ENCODE measurements around the gene TMEM131.

The TMEM131 gene

DNA sequence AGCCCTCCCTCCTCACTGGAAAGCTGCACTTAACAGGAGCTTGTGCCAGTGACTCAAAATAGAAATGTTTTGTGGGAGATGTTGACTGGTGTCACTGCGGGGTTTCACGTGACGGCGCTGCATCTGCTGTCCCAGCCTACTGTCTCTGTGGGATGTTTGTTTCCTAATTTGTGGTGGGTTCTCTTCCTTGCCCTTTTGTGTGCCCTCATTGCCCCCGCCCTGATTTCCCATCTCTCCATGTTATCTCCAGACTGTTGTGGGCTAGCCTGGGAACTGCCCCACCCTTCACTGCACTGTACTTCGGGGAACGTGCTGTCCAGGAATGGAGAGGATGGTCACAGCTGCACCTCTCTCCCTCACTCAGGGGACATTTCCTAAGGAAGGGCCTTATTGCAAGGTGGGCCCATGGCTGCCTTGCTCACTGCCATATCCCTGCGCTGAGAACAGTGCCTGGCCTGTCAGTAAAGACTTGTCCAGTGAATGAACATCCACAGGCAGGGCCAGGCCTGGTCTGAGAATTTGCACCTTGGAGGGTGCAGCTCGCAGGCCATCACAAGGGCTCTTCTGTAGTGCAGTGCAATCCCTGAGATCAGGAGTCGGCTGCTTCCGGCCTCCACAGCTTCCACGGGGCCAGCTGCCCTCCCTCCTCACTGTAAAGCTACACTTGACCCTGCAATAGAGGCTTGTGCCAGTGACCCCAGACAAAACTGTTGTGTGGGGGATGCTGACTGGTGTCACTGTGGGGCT lies 264.3 kb downstream of the TMEM131 start:
- Mint-ChIP-seq H3K4me1 (no peaks in the 10 kb centered on the region), H3K4me3 (no peak overlapping the region), H3K27me3 (no peaks in the 10 kb centered on the region), H3K9me3 (peaks cover 2 to 7% of the 10 kb centered on the region in 2 donors), H3K27ac (no peak overlapping the region), H3K36me3 (peaks cover 1 to 20% of the 10 kb centered on the region in 2 donors)
- ATAC-seq (replicated peaks) = no peak
- no peak for DNase-seq

DNA sequence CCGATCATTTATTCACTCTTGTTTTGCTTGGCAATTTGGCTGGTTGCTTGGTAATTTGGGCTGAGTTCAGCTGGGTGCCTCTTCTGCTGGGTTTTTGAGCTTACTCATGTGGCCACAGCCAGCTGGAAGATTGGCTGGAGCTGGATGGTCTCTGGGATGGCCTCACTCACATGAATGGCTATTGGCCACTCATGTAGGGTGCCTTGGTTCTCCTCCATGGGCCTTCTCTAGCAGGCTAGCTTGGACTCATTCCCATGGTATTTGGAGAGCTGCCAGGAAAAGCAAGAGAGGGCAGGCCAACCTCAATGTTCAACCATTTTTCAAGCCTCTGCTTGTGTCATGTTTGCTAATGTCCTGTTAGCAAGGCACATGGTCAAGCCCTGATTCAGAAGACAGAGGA lies 265.5 kb downstream of the TMEM131 start:
- peaks cover 1 to 24% of the 10 kb centered on the region in 2 donors for H3K36me3 Mint-ChIP-seq
- no peak overlapping the region for H3K4me3 Mint-ChIP-seq
- no peak for DNase-seq
- H3K27me3 Mint-ChIP-seq = no peaks in the 10 kb centered on the region
- ATAC-seq (replicated peaks) = no peak
- H3K4me1 Mint-ChIP-seq = no peaks in the 10 kb centered on the region
- peaks cover 2 to 7% of the 10 kb centered on the region in 2 donors for H3K9me3 Mint-ChIP-seq
- no peak overlapping the region for H3K27ac Mint-ChIP-seq

GRCh38 chr2:97728091-97728731 lies 267.5 kb downstream of the TMEM131 start:
- H3K4me1 Mint-ChIP-seq = no peaks in the 10 kb centered on the region
- peaks cover 2 to 7% of the 10 kb centered on the region in 2 donors for H3K9me3 Mint-ChIP-seq
- H3K27ac Mint-ChIP-seq = no peak overlapping the region
- DNase-seq = no peak
- H3K27me3 Mint-ChIP-seq = no peaks in the 10 kb centered on the region
- ATAC-seq (replicated peaks) = no peak
- no peak overlapping the region for H3K4me3 Mint-ChIP-seq
- peaks cover 1 to 24% of the 10 kb centered on the region in 2 donors for H3K36me3 Mint-ChIP-seq

DNA sequence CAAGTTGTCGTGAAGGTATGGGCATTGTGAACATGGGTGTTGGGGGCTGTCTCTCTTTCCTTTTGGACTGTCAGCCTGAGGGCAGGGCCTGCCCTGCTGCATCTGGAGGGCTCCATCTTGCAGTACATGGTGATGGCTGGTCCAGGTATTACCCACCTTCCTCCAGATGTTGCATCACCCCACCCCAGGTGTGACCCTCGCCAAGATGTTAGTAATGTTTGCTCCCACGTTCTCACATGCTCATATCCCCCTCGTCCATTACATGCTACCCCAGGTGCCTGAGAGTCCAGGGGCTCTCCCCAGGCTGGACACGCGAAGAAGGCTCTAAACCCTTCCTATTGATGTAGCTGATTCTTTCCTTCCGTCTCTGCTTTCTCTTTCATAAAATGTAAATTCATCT lies 268.5 kb downstream of the TMEM131 start:
- peaks cover 2 to 7% of the 10 kb centered on the region in 2 donors for H3K9me3 Mint-ChIP-seq
- ATAC-seq (replicated peaks) = no peak
- H3K36me3 Mint-ChIP-seq = peaks cover 1 to 24% of the 10 kb centered on the region in 2 donors
- H3K27me3 Mint-ChIP-seq = no peaks in the 10 kb centered on the region
- H3K4me3 Mint-ChIP-seq = no peak overlapping the region
- DNase-seq = no peak
- H3K4me1 Mint-ChIP-seq = no peaks in the 10 kb centered on the region
- no peak overlapping the region for H3K27ac Mint-ChIP-seq

- peaks cover 1 to 22% of the 10 kb centered on the region in 2 donors for H3K36me3 Mint-ChIP-seq
- no peak overlapping the region for H3K4me3 Mint-ChIP-seq
- ATAC-seq (replicated peaks) = no peak
- H3K27ac Mint-ChIP-seq = no peak overlapping the region
- no peaks in the 10 kb centered on the region for H3K4me1 Mint-ChIP-seq
- no peak for DNase-seq
- peaks cover 2 to 6% of the 10 kb centered on the region in 2 donors for H3K9me3 Mint-ChIP-seq
- no peaks in the 10 kb centered on the region for H3K27me3 Mint-ChIP-seq
Observed at GRCh38 chr2:97726261-97727064, 269.3 kb downstream of the TMEM131 start.

- no peak overlapping the region for H3K4me3 Mint-ChIP-seq
- no peaks in the 10 kb centered on the region for H3K27me3 Mint-ChIP-seq
- H3K36me3 Mint-ChIP-seq = peaks cover under 1 to 15% of the 10 kb centered on the region in 2 donors
- H3K4me1 Mint-ChIP-seq = peaks cover 0 to 5% of the 10 kb centered on the region in 2 donors
- no peak overlapping the region for H3K27ac Mint-ChIP-seq
- DNase-seq (no peak), ATAC-seq (replicated peaks) (no peak)
- H3K9me3 Mint-ChIP-seq = peaks cover under 1 to 1% of the 10 kb centered on the region in 2 donors
Observed at GRCh38 chr2:97724946-97725688, 270.6 kb downstream of the TMEM131 start.

DNA sequence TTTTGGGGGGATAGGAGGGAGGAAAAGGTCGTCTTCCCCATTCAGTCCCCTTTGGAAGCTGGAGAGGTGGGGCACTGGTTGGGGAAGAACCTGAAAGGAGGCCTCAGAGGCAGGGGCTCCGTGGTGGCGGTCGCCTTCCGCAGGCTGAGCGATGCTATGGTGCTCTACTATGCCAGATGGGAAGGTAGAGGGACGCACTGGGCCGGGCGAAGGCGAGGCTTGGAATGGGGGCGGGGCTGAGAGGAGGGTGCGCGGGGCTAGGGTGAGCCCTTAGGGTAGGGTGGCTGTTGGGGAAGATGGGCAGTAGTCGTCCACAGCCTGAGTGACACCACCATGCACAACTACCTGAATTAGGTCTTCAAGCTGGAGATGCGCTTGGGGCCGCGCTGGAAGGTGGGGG lies 271.2 kb downstream of the TMEM131 start:
- Mint-ChIP-seq H3K36me3 (peaks cover 0 to 11% of the 10 kb centered on the region in 2 donors), H3K27me3 (no peaks in the 10 kb centered on the region), H3K9me3 (no peaks in the 10 kb centered on the region), H3K4me1 (peaks cover 2 to 5% of the 10 kb centered on the region in 2 donors), H3K4me3 (no peak overlapping the region), H3K27ac (no peak overlapping the region)
- ATAC-seq (replicated peaks) (no peak), DNase-seq (no peak)

GRCh38 chr2:97724073-97724410 lies 271.7 kb downstream of the TMEM131 start:
- H3K27ac Mint-ChIP-seq = no peak overlapping the region
- no peak overlapping the region for H3K4me3 Mint-ChIP-seq
- no peak for ATAC-seq (replicated peaks)
- H3K4me1 Mint-ChIP-seq = peaks cover 6 to 10% of the 10 kb centered on the region in 2 donors
- no peak for DNase-seq
- H3K9me3 Mint-ChIP-seq = peaks cover 0 to 2% of the 10 kb centered on the region in 2 donors
- H3K36me3 Mint-ChIP-seq = peaks cover 0 to 14% of the 10 kb centered on the region in 2 donors
- H3K27me3 Mint-ChIP-seq = no peaks in the 10 kb centered on the region

- DNase-seq (no peak), ATAC-seq (replicated peaks) (no peak)
- Mint-ChIP-seq H3K36me3 (peaks cover 0 to 16% of the 10 kb centered on the region in 2 donors), H3K27ac (peak overlapping the region; percentile 53), H3K4me3 (no peak overlapping the region), H3K4me1 (peaks cover 12 to 16% of the 10 kb centered on the region in 2 donors), H3K9me3 (peaks cover 0 to 5% of the 10 kb centered on the region in 2 donors), H3K27me3 (no peaks in the 10 kb centered on the region)
Observed at GRCh38 chr2:97723156-97724072, 272.3 kb downstream of the TMEM131 start.

DNA sequence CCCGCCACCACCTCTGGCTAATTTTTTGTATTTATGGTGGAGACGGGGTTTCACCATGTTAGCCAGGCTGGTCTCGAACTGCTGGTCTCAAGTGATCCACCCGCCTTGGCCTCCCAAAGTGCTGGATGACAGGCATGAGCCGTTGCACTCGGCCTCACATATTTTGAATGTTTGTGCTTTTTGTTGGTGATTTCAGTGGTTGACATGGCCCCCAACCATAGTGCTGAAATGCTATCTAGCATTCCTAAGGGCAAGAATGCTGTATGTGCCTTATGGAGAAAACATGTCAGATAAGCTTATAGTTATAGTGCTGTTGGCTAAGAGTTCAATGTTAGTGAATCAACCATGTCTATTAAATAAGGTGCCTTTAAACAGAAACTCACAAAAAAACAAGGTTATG lies 273.5 kb downstream of the TMEM131 start:
- no peak overlapping the region for H3K4me3 Mint-ChIP-seq
- H3K9me3 Mint-ChIP-seq = peaks cover 0 to 5% of the 10 kb centered on the region in 2 donors
- no peak for ATAC-seq (replicated peaks)
- peaks cover 0 to 12% of the 10 kb centered on the region in 2 donors for H3K36me3 Mint-ChIP-seq
- DNase-seq = no peak
- peaks cover 17 to 18% of the 10 kb centered on the region in 2 donors for H3K4me1 Mint-ChIP-seq
- no peak overlapping the region for H3K27ac Mint-ChIP-seq
- no peaks in the 10 kb centered on the region for H3K27me3 Mint-ChIP-seq

- DNase-seq (no peak), ATAC-seq (replicated peaks) (no peak)
- Mint-ChIP-seq H3K4me3 (no peak overlapping the region), H3K36me3 (peaks cover 0 to 9% of the 10 kb centered on the region in 2 donors), H3K9me3 (peaks cover 0 to 5% of the 10 kb centered on the region in 2 donors), H3K4me1 (peaks cover 17 to 18% of the 10 kb centered on the region in 2 donors), H3K27ac (no peak overlapping the region), H3K27me3 (no peaks in the 10 kb centered on the region)
Observed at GRCh38 chr2:97720746-97721145, 275.0 kb downstream of the TMEM131 start.

DNA sequence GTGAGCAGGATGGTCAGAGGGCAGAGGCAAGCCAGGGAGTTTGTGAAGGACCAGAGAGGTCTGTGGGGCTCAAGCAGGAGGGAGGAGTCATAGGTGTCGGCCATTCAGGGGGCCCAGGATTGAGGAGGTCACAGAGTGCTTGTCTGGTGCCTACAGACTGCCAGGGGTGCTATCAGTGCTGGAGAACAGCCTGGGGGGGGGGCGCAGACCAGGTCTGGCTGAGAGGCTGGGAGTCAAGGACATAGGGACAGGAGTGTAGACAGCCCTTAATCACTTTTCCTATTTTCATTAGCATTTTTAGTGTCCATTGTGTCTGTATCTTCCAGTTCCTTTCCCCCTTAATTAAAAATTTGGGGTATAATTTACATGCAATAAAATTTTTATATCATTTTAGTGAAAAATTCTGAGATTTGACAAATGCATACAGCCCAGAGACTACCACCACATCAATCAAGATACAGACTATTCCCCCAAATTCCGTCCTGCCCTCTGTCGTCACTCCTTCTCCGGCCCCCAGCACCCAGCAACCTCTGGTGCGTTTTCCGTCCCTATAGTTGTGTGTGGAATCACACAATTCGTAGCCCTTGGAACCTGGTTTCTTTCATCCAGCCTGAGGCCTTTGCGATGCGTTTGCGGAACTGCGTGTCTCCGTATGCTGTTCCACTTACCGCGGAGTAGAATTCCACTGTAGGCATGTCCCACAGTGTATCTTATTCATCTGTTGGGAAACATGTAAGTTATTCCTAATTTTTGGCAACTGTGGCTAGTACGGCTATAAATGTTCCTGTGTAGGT lies 276.2 kb downstream of the TMEM131 start:
- H3K9me3 Mint-ChIP-seq = peaks cover 0 to 5% of the 10 kb centered on the region in 2 donors
- H3K4me1 Mint-ChIP-seq = peaks cover 21% of the 10 kb centered on the region in 2 donors
- peak overlapping the region; percentile 55 to 74 for H3K4me3 Mint-ChIP-seq
- H3K36me3 Mint-ChIP-seq = peaks cover 0 to 5% of the 10 kb centered on the region in 2 donors
- no peak for DNase-seq
- no peak for ATAC-seq (replicated peaks)
- H3K27me3 Mint-ChIP-seq = no peaks in the 10 kb centered on the region
- H3K27ac Mint-ChIP-seq = peak overlapping the region; percentile 89
